ENCODE data around the gene CPED1. TPM values are rescaled to one million over a fixed set of nuclear protein-coding genes. Genes with fewer than 3 reads are reported as not detected.
A peak's percentile ranks its signal among the peaks of the same experiment; 100 is the strongest.

Gene CPED1
- total RNA-seq, 2 experiments from 2014 or later: not detected

DNA sequence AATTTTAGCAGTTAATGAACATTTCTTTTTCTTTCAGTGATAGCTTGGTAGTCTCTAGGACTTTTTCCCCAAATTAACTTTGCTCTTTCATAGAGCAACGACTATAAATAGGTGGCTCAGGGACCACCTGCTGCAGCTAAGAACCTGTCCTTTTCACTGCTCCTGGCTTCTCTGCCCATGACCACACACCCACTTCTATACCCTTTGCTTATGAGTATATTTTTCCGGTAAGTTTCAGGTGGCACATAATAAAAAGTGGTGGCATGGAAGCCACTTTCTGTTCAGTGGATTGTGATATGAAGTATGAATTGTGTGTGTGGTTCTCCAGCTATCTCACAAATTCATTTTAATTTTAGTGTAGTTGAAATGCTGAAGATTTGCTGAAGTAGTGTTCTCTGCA, 36.7 kb upstream of the CPED1 start:
- Mint-ChIP-seq H3K4me3 (peak overlapping the region; percentile 96), H3K36me3 (ENCODE audit: low read depth) (peaks cover 26% of the 10 kb centered on the region), H3K4me1 (ENCODE audit: low read depth) (peaks cover 15% of the 10 kb centered on the region), H3K27me3 (ENCODE audit: low read depth) (peaks cover 4% of the 10 kb centered on the region), H3K27ac (peak overlapping the region; percentile 98), H3K9me3 (ENCODE audit: insufficient read depth) (no peaks in the 10 kb centered on the region)
- CTCF ChIA-PET: interaction anchor here (1.4 kb wide), 1 partner anchor 146 kb away, joined by 4 read pairs; no protein-coding TSS in a partner anchor
- DNase-seq (no peak), ATAC-seq (no peak)
- POLR2A ChIA-PET: interaction anchor here (1.2 to 1.8 kb wide), 2 partner anchors 13 to 437 kb away, joined by 3 to 4 read pairs; no protein-coding TSS in a partner anchor

GRCh38 chr7:120955577-120956149, 32.8 kb upstream of the CPED1 start:
- H3K27me3 Mint-ChIP-seq (ENCODE audit: low read depth): no peaks in the 10 kb centered on the region
- ChIA-PET CTCF (interaction anchor here (1.2 kb wide), 1 partner anchor 19 kb away, joined by 3 read pairs; no protein-coding TSS in a partner anchor), POLR2A (no interaction called here)
- no peak overlapping the region for H3K4me3 Mint-ChIP-seq
- peaks cover 42% of the 10 kb centered on the region for H3K36me3 Mint-ChIP-seq (ENCODE audit: low read depth)
- H3K27ac Mint-ChIP-seq: no peak overlapping the region
- H3K4me1 Mint-ChIP-seq (ENCODE audit: low read depth): peaks cover 8% of the 10 kb centered on the region
- DNase-seq: no peak
- no peaks in the 10 kb centered on the region for H3K9me3 Mint-ChIP-seq (ENCODE audit: insufficient read depth)
- no peak for ATAC-seq

- DNase-seq (no peak), ATAC-seq (no peak)
- no peaks in the 10 kb centered on the region for H3K9me3 Mint-ChIP-seq (ENCODE audit: insufficient read depth)
- no peaks in the 10 kb centered on the region for H3K4me1 Mint-ChIP-seq (ENCODE audit: low read depth)
- H3K27me3 Mint-ChIP-seq (ENCODE audit: low read depth): no peaks in the 10 kb centered on the region
- ChIA-PET CTCF (no interaction called here), POLR2A (interaction anchor here (0.9 kb wide), 1 partner anchor 22 kb away, joined by 3 read pairs; no protein-coding TSS in a partner anchor)
- H3K4me3 Mint-ChIP-seq: no peak overlapping the region
- H3K36me3 Mint-ChIP-seq (ENCODE audit: low read depth): peaks cover 31% of the 10 kb centered on the region
- peak overlapping the region; percentile 16 for H3K27ac Mint-ChIP-seq
Observed at GRCh38 chr7:120959929-120960484, 28.5 kb upstream of the CPED1 start.

DNA sequence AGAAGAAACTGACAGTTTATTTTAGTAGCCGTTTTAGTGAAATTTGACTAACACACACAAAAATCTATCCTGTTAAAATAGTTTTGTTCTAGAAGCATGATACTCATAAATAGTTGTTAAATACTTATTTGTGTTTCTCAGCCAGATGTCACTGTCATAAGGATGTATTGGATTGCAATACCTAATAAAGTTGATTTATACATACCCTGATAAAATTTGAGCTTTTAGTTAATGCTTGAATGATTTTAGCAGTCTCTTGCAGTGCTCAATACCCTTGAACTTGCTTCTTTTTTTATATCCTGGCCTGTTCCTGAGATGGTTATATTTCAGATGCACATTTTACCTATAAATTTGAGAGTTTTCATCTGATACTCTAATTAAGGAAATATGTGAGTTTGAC, 27.8 kb upstream of the CPED1 start:
- H3K4me1 Mint-ChIP-seq (ENCODE audit: low read depth): no peaks in the 10 kb centered on the region
- no peaks in the 10 kb centered on the region for H3K27me3 Mint-ChIP-seq (ENCODE audit: low read depth)
- H3K9me3 Mint-ChIP-seq (ENCODE audit: insufficient read depth): no peaks in the 10 kb centered on the region
- ChIA-PET POLR2A (interaction anchor here (0.9 to 1.4 kb wide), 2 partner anchors 10 to 21 kb away, joined by 3 to 5 read pairs; partner anchors contain the start of gene ING3), CTCF (no interaction called here)
- no peak for DNase-seq
- no peak overlapping the region for H3K27ac Mint-ChIP-seq
- H3K4me3 Mint-ChIP-seq: no peak overlapping the region
- no peak for ATAC-seq
- peaks cover 29% of the 10 kb centered on the region for H3K36me3 Mint-ChIP-seq (ENCODE audit: low read depth)

GRCh38 chr7:120961638-120962173, 26.8 kb upstream of the CPED1 start:
- H3K9me3 Mint-ChIP-seq (ENCODE audit: insufficient read depth): no peaks in the 10 kb centered on the region
- ATAC-seq (no peak), DNase-seq (no peak)
- H3K27ac Mint-ChIP-seq: no peak overlapping the region
- no peak overlapping the region for H3K4me3 Mint-ChIP-seq
- CTCF ChIA-PET: no interaction called here
- peaks cover 27% of the 10 kb centered on the region for H3K36me3 Mint-ChIP-seq (ENCODE audit: low read depth)
- POLR2A ChIA-PET: interaction anchor here (1.4 kb wide), 1 partner anchor 11 kb away, joined by 5 read pairs; the partner anchor contains the start of gene ING3
- no peaks in the 10 kb centered on the region for H3K4me1 Mint-ChIP-seq (ENCODE audit: low read depth)
- H3K27me3 Mint-ChIP-seq (ENCODE audit: low read depth): no peaks in the 10 kb centered on the region

- Mint-ChIP-seq H3K4me3 (no peak overlapping the region), H3K36me3 (ENCODE audit: low read depth) (peaks cover 32% of the 10 kb centered on the region), H3K27ac (no peak overlapping the region), H3K4me1 (ENCODE audit: low read depth) (no peaks in the 10 kb centered on the region), H3K27me3 (ENCODE audit: low read depth) (no peaks in the 10 kb centered on the region), H3K9me3 (ENCODE audit: insufficient read depth) (no peaks in the 10 kb centered on the region)
- ATAC-seq (no peak), DNase-seq (no peak)
- ChIA-PET POLR2A (interaction anchor here (1.4 kb wide), 1 partner anchor 13 kb away, joined by 4 read pairs; the partner anchor contains the start of gene ING3), CTCF (no interaction called here)
Observed at GRCh38 chr7:120964088-120964487, 24.4 kb upstream of the CPED1 start.

DNA sequence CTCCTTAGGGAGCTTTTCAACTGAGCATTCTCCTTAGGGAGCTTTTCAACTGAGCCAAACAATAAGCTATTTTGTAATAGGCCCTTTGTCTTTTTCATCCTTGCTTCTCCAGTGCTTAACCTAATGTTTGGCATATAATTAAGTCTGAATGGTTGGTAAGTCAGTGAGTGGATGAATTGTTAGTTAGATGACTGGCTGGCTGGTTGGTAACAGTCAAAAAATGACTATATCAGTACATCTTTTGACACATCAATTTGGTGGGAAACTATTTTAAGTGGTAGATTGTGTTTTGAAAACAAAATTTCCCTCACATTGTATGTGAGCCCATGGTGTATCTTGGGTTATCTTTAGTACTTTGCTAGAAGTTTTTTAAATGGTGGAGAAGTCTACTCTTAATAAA, 21.6 kb upstream of the CPED1 start:
- no peak for ATAC-seq
- no peak for DNase-seq
- Mint-ChIP-seq H3K9me3 (ENCODE audit: insufficient read depth) (no peaks in the 10 kb centered on the region), H3K4me1 (ENCODE audit: low read depth) (no peaks in the 10 kb centered on the region), H3K27ac (no peak overlapping the region), H3K36me3 (ENCODE audit: low read depth) (peaks cover 34% of the 10 kb centered on the region), H3K4me3 (no peak overlapping the region), H3K27me3 (ENCODE audit: low read depth) (no peaks in the 10 kb centered on the region)
- POLR2A ChIA-PET: no interaction called here
- CTCF ChIA-PET: no interaction called here

- Mint-ChIP-seq H3K27me3 (ENCODE audit: low read depth) (no peaks in the 10 kb centered on the region), H3K4me1 (ENCODE audit: low read depth) (no peaks in the 10 kb centered on the region), H3K9me3 (ENCODE audit: insufficient read depth) (no peaks in the 10 kb centered on the region), H3K27ac (no peak overlapping the region), H3K36me3 (ENCODE audit: low read depth) (peaks cover 33% of the 10 kb centered on the region), H3K4me3 (no peak overlapping the region)
- POLR2A ChIA-PET: interaction anchor here (0.5 kb wide), 1 partner anchor 19 kb away, joined by 3 read pairs; no protein-coding TSS in a partner anchor
- CTCF ChIA-PET: interaction anchor here (2.0 kb wide), 1 partner anchor 14 kb away, joined by 8 read pairs; the partner anchor contains the start of gene CPED1
- no peak for ATAC-seq
- DNase-seq: no peak
Observed at GRCh38 chr7:120973849-120974248, 14.7 kb upstream of the CPED1 start.

- no peaks in the 10 kb centered on the region for H3K9me3 Mint-ChIP-seq (ENCODE audit: insufficient read depth)
- no peak overlapping the region for H3K27ac Mint-ChIP-seq
- CTCF ChIA-PET: interaction anchor here (1.3 to 2.1 kb wide), 2 partner anchors 7 to 9 kb away, joined by 3 to 4 read pairs; partner anchors contain the start of gene CPED1
- no peak overlapping the region for H3K4me3 Mint-ChIP-seq
- POLR2A ChIA-PET: interaction anchor here (1.7 kb wide), 1 partner anchor 29 kb away, joined by 5 read pairs; the partner anchor contains the start of gene ING3
- H3K36me3 Mint-ChIP-seq (ENCODE audit: low read depth): peaks cover 6% of the 10 kb centered on the region
- DNase-seq: no peak
- no peak for ATAC-seq
- peaks cover 5% of the 10 kb centered on the region for H3K27me3 Mint-ChIP-seq (ENCODE audit: low read depth)
- H3K4me1 Mint-ChIP-seq (ENCODE audit: low read depth): peaks cover 4% of the 10 kb centered on the region
Observed at GRCh38 chr7:120979765-120980499, 8.6 kb upstream of the CPED1 start.

DNA sequence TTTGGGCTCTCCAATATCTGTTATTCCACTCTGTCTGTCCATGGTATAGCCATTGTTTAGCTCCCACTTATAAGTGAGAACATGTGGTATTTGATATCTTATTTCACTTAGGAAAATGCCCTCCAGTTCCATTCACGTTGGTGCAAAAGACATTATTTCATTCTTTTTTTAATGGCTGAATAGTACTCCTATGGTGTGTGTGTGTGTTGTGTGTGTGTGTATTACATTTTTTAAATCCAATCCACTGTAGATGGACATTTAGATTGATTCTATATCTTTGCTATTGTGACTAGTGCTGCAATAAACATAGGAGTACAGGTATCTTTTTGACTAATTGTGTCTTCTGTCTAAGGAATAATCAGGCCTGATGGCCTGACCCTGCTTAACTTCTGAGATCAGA, 7.4 kb upstream of the CPED1 start:
- no peak for DNase-seq
- Mint-ChIP-seq H3K4me1 (ENCODE audit: low read depth) (peaks cover 4% of the 10 kb centered on the region), H3K27me3 (ENCODE audit: low read depth) (peaks cover 8% of the 10 kb centered on the region), H3K9me3 (ENCODE audit: insufficient read depth) (no peaks in the 10 kb centered on the region), H3K36me3 (ENCODE audit: low read depth) (peaks cover 1% of the 10 kb centered on the region), H3K4me3 (no peak overlapping the region), H3K27ac (no peak overlapping the region)
- ChIA-PET CTCF (interaction anchor here (2.1 kb wide), 1 partner anchor 8 kb away, joined by 4 read pairs; the partner anchor contains the start of gene CPED1), POLR2A (no interaction called here)
- no peak for ATAC-seq

- no peak for ATAC-seq
- no peak overlapping the region for H3K4me3 Mint-ChIP-seq
- DNase-seq: no peak
- ChIA-PET CTCF (no interaction called here), POLR2A (interaction anchor here (1.0 kb wide), 1 partner anchor 22 kb away, joined by 3 read pairs; no protein-coding TSS in a partner anchor)
- H3K36me3 Mint-ChIP-seq (ENCODE audit: low read depth): no peaks in the 10 kb centered on the region
- H3K4me1 Mint-ChIP-seq (ENCODE audit: low read depth): peaks cover 4% of the 10 kb centered on the region
- H3K27ac Mint-ChIP-seq: no peak overlapping the region
- peaks cover 10% of the 10 kb centered on the region for H3K27me3 Mint-ChIP-seq (ENCODE audit: low read depth)
- H3K9me3 Mint-ChIP-seq (ENCODE audit: insufficient read depth): no peaks in the 10 kb centered on the region
Observed at GRCh38 chr7:120981888-120982615, 6.5 kb upstream of the CPED1 start.

All from activated CD8-positive, alpha-beta T cell treated with anti-CD3 and anti-CD28 coated beads, Interleukin-2, amount 10 ng/mL, durations not matched to agents 7 days and 5 days (primary cell).